GM19351 (cell line): ENCODE results near the gene OR7D2.
"Not testable (repeated sequence)": the region's sequence is repeated elsewhere in the genome, so short reads cannot be mapped to it uniquely, and the experiment has no call there.

Experiments
- ATAC-seq: cut with Tn5 transposase; IDR thresholded peaks from one replicate; pipeline ENCODE4 v1.9.1; 2021; ENCODE audit warnings: mild to moderate bottlenecking, moderate library complexity; ENCODE audit not compliant: unreplicated experiment

Gene OR7D2

GRCh38 chr19:9198044-9198443, 19.3 kb downstream of the OR7D2 start:
- not testable (repeated sequence) for ATAC-seq

- no peak for ATAC-seq
Observed at GRCh38 chr19:9205501-9206113, 26.8 kb downstream of the OR7D2 start.

GRCh38 chr19:9219489-9219888, 40.7 kb downstream of the OR7D2 start, which contains the start of gene OR7D4:
TSS of gene OR7D4 (minus strand) at chr19:9219589. CDS start at chr19:9214837, 4,752 bp downstream.
- ATAC-seq, result no peak
